Measurements from ENCODE around the gene MXI1.

- TF ChIP-seq CTCF (conservative IDR thresholded peaks at IDR 0.05; ENCODE audit: low read depth in 2 of 2): no peak
- TF ChIP-seq EZH2 (IDR thresholded peaks at IDR 0.05; ENCODE audit: low read depth, unreplicated experiment): no peak
- TF ChIP-seq POLR2AphosphoS5 (IDR thresholded peaks at IDR 0.05; ENCODE audit: low read depth): no peak
- TF ChIP-seq JUNB (IDR thresholded peaks at IDR 0.05; ENCODE audit: unreplicated experiment): no peak
- TF ChIP-seq REST (IDR thresholded peaks at IDR 0.05; ENCODE audit: unreplicated experiment): no peak
- no peak for TF ChIP-seq ZNF462 (CRISPR knock-in tag; IDR thresholded peaks at IDR 0.05)
- TF ChIP-seq EZH2phosphoT487 (IDR thresholded peaks at IDR 0.05; ENCODE audit: unreplicated experiment): no peak
- no peak for TF ChIP-seq CREB1 (CRISPR knock-in tag; IDR thresholded peaks at IDR 0.05; ENCODE audit: low read depth)
- no peak for TF ChIP-seq ZNF331 (CRISPR knock-in tag; IDR thresholded peaks at IDR 0.05; ENCODE audit: low read depth)
- TF ChIP-seq, protein P1, sequence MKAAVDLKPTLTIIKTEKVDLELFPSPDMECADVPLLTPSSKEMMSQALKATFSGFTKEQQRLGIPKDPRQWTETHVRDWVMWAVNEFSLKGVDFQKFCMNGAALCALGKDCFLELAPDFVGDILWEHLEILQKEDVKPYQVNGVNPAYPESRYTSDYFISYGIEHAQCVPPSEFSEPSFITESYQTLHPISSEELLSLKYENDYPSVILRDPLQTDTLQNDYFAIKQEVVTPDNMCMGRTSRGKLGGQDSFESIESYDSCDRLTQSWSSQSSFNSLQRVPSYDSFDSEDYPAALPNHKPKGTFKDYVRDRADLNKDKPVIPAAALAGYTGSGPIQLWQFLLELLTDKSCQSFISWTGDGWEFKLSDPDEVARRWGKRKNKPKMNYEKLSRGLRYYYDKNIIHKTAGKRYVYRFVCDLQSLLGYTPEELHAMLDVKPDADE (IDR thresholded peaks at IDR 0.05): no peak
Observed at GRCh38 chr10:110237894-110238480, 30.6 kb downstream of the MXI1 start.

Measured in GM23338 (cell line).